HT1080 (cell line): Measurements from ENCODE around the gene EGFR. TPM values are rescaled to one million over a fixed set of nuclear protein-coding genes. Genes with fewer than 3 reads are reported as not detected.

Source experiments
- DNase-seq: peaks from one replicate; pipeline ENCODE4 v3.0.0-alpha.2; 2015; ENCODE audit warnings: low read depth
- total RNA-seq: library from RNA; depleted of rRNA; stranded (reverse); fragments of >200 nt; shearing (Covaris generic); gene quantifications from 2 replicates; pipeline ENCODE4 v1.2.3, GENCODE V29; 2014

Gene EGFR
- total RNA-seq, 1 experiment from 2014 or later, result 34.5 TPM

DNA sequence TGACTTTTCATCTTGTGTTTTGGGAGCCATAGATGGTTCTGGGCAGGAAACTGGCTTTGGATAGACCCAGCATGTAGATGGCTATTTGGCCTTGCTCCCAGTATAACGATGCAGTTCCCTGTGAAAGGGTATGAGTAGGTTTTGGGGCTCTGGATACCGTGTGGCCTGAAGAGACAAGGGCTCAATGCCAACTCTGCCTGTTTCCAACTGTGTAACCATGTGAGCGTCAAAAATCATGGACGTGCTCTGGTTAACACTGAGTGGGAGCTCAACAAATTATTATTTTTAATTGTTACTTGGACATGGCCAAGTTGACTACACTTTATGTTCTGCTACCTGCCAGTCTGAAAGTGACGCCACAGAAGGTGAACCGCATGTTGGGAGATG lies 41.8 kb downstream of the EGFR start:
- DNase-seq, result no peak

DNA sequence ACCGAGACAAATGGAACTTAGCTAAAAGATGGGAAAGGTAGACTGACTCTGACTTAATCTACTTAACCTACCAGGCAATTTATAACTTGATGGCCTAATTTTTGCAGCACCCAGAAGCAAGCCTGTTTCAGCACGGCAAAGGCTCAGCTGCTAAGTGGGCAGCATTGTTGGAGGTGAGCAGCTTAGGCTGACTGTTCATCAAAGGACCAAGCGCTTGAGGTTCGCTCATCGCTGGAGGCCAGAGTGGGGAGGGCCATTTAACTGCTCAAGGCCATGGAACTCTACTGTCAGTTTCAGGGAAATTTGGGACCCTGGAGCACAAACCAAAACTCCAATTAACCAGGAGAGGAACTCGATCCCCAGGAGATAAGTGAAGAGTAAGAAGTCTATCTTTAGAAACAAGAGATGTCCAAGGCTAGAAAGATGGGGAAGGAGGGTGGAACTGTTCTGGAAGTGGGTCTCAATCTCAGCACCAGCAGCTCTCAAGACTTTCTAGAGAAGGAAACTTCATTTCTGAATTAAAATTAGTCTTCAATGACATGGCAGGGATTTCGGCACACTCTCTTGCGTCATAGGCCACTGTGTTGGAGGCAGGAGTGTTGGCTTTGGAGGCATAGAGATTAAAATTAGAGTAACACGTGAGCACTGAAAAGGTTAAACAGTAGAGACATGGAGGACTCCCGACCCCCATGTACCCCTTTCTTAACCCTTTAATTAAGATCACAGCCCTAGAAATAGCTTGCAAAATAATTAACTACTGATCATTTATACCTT lies 43.1 kb downstream of the EGFR start:
- DNase-seq, result no peak

DNA sequence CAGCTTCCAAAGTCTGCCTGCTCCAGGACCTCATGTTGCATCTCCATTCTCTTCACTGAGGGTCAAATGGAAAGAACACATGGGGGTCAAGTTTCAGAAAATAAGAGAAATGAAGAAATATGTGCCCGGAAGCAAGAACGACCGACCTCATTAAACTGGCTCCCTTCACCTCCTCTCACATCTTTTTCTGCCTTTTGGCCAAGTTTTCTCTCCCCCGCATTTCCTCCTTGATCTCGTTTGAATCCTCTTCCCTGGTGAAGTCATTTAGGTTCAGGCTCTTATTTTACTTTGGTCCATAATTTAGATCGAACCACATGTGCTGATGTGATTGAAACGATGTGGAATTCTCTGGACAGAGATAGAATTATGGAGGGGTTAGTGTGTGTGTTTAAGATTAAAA lies 44.2 kb downstream of the EGFR start:
- DNase-seq, result no peak

DNA sequence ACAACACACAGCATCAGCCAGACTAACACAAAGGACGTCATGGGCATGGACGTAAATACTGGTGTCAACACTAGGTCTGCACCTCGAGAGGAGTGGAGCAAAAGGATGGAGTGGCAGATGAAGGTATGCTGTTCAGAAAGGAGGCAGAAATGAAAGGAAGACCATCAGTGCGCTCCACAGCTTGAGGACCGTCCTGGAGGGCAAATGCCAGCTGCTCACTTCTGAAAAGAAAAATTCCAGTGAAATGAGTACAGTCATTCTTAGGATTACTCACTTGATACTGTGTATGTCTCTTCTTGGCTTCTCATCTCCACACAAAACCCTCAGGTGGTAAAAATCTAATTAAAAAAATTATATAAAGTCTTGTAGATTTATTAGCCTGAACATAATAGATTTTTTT lies 44.8 kb downstream of the EGFR start:
- peak; percentile 71 for DNase-seq

DNA sequence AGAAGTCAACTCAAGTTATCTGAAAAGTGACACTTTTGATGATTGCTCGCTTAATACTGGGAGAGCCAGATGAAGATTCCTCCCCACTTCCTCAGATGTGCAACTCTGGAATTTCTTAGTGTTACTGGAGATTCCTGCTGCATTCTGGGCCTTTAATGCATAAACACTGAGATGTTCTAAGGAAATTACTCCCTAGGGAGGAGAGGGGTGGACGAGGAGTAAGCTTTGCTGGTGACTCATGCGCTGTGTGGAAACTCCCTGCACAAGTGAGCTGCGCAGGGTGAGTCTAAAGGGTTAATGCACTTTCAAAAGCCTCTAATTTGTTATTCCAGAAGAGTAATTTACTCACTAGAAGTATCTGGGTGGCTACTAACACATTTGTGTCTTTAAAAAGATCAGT lies 46.3 kb downstream of the EGFR start:
- peak; percentile 95 for DNase-seq

DNA sequence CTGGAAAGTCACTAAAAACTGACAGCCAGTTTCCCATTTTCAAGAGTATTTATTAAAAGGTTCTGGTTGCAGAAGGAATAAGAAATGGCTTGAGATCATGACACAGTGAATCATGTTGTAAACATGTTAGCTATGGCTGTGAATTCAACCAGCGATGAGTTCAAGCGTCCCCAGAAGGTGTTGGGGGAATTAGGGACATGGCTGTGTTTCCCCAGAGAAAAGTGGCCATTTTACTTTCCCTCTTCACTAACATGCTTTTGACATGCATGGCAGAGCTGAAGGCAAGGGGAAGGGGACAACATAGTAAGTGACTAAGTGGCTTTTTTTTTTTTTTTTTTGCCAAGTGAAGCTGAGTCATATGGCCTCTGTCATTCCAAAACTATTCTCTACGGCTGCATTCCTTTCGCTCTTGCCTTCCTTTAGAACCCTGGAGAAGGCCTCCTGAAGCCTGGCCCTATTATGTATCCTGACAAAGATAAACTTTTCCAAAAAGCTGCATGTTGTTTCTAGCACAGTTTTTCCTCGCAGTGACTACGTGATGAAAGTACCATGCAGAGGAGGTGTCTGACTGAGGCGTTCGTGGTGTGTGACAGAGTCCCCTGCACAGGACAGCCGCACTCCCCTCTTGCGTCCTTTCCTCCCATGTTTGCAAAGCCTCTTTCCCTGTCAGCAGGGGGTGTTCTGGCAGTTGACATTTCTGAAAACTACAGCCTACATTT lies 46.9 kb downstream of the EGFR start:
- DNase-seq, result peak; percentile 99

DNA sequence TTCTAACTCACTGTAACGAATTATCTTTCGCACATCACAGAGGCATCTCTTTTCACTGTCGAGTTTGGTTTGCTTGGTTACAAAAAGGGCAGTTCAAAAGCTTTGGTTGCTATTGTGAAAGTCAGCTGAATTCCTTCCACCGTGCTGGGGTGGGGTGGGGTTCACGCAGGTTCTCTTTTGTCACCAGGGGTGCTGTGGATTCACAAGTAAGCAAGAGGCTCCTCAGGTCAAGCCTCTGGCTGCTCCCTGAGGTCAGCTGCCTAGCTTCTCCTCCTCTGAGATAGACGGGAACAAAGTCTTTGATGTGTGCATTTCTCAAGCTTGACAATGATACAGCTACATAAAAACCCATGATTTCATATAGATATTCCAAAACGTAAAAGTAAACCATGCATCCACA lies 47.7 kb downstream of the EGFR start:
- DNase-seq, result no peak

DNA sequence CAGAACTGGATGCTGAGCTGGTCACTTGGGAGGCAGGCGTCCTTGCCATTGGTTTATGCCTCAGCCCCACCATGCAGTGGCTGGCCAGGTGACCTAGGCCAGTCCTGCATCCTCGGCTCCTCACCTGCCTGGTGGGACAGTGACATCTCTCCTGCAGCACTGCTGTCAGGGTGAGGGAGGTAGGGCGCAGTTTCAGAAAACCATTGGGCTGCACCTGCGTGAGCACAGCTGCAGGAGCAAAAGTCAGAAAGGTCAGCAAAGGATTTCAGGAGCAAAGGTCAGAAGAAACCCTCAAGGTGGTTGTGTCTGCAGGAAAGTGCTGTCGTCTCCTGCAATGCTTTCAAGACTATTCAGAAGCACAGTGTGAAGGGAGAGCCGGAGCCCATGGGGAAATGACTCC lies 48.1 kb downstream of the EGFR start:
- no peak for DNase-seq

DNA sequence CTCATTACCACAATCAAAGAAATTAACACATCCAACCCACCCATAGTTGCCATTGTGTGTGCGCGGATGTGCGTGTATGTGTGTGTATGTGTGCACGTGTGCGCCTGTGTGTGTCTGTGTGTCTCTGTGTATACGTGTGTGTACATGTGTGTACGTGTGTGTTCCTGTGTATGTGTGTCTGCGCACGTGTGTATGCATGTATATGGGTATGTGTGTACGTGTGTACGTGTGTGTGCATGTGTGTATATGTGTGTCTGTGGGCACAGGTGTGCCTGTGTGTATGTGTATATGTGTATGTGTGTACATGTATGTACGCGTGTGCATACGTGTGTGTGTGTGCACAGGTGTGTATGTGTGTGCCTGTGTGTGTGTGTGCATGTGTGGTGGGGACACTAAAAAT lies 48.9 kb downstream of the EGFR start:
- DNase-seq, result no peak

DNA sequence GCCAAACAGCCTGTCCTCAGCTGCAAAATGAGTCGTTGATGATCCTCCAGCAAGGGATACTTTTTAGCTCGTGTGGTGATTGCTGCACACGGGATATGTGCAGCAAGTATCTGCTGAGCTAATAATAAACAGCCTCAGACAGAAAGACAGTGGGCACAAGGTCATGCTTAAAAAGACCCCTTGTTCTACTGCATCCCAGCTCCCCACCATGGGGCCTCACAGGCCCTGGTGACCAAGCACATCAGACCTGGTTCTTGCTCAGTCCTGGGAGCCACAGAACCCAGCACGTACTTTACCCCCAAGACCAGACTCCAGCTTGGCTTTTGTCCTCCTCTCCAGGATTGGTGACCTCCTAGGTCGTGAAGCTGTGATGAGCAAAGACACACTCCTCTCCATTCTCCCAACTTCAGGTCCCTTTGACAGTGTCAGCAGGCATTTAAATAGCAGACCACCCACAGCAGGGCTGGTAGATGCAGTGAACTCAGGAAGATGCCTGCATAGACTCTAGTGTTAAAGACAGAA lies 50.5 kb downstream of the EGFR start:
- no peak for DNase-seq

DNA sequence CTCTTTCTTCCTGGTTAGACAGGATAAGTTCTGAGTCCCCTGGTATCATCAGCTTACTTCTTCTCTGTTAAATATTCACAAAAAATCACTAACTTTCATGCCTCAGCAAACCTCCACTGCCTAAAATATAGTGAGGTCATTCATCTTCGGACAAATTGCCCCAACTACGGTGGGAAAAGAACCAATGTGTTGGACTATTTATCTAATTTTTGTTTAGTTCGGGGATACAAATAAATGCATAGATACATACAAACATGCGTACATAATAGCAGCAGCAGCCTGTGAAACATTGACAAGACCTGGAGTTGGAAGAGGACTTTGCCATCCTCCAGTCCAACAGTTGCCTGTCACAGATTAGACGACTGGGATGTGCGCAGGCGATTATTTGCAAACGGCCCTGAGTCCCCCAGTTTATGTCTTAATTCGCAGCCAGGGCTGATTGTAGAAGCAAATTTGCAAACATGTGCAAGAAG lies 51.5 kb downstream of the EGFR start:
- DNase-seq, result no peak

DNA sequence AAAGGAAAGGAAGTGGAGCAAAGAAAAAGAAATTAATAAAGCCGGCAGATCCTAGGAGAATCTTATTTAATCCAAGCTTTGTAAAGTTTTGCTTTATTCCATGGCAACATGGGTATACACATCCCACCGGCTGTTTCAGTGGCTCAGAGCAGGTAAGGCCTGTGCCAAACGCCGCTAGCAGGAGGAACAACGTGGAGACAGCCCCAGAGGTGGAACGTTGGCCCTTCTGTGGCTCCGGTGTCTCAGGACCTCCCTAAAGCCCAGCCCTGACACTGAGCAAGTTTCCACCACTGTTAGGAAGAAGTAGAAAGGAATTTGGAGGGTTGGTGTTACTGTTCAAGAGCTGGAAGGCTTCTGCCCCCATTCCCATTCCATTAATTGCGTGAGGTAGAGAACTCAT lies 52.0 kb downstream of the EGFR start:
- no peak for DNase-seq

DNA sequence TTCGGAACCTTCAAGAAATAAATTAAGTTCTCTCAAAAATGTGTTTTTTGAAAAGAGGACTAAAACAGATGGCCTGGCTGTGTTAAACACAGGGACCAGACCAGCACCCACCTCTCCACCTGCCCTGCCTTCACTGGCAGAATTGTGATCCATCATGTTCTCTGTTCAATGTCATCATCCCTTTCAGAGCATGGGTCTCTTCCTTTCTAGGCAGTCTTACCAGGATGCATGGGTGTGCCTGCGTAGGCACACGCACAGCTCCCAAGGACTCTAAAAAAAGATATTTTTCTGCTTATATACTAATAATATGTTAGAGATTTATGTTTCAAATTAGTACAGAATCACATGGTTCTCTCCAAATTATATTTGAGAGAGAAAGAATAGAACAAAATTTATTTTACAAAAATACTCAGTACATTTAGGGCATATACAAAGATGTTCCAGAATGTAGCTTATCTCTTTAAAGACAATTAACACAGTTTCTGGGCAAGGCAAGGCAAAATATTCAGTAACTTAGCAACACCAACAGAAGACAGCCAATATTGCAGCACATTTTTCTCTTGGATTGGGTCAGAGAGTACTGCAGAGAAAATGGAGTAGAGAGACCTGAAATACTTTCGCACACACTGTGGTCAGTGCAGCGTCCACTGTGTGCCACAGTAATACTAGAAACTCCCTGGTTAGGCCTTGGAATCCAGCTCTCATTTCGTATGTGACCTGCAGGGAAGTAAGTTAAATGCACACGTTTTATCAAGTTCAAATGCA lies 52.8 kb downstream of the EGFR start:
- DNase-seq, result no peak

DNA sequence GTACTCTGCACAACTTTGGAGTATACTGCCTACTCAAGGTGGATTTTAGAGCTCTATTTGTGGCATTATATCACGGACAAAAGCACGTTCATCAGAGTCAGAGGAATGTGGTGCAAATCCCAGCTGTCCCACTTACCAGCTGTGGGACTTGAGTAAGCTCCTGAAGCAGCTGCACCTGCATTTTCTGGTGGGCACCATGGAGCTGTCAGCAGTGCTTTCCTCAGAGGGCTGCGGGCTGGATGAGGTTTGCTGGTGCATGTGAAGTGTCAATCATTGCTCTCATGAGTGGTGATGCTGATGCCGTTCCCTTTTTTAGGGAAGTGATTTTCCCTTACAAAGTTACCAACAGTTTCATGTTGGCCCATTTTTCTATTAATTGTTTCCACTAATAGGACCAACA lies 53.4 kb downstream of the EGFR start:
- no peak for DNase-seq

DNA sequence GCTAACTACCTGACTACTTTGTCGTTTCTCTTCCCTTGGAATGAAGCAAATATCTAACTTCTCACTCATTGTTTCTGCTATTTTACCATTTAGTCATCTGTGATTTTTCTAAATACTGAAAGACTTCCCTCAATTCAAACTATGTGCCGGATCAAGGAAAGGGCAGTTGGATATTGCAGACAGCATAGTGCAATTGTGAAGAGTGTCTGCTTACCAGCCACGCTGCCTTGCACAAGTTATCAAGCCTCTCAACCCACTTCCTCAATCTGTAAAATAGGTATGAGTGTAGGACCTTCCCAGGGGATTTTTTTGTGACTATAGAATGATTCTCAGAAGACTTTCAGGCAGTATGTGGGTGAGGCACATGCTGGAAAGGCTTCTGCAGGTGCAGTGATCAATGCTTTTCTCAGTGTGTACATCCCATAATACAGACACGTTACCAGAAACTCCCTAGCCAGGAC lies 54.3 kb downstream of the EGFR start:
- DNase-seq, result peak; percentile 38

DNA sequence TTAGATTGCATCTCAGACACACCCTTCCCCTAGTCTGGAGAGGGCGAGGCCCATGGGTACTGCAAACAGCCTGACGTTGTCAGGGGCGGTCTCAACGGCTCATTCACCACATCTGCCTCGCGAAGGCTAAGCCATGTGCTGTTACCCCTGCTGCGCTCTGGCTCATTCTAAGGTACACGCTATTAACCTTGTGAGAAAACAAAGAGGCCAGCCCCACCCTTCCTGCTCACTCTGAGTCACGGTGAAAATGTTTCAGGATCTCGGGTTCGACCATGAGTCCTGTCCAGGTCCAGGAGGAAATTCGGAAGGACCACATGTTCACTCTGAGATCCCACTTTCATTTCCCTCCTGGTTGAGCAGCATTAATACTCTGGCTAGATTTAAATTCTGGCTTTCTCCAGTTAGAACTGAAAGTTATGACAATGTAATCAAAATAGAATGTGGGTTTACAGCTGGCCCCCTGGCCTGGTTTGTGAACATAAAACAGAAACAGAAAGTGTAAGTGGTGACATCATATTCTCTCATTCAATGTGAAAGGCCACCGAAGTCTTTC lies 55.2 kb downstream of the EGFR start:
- peak; percentile 99 for DNase-seq

DNA sequence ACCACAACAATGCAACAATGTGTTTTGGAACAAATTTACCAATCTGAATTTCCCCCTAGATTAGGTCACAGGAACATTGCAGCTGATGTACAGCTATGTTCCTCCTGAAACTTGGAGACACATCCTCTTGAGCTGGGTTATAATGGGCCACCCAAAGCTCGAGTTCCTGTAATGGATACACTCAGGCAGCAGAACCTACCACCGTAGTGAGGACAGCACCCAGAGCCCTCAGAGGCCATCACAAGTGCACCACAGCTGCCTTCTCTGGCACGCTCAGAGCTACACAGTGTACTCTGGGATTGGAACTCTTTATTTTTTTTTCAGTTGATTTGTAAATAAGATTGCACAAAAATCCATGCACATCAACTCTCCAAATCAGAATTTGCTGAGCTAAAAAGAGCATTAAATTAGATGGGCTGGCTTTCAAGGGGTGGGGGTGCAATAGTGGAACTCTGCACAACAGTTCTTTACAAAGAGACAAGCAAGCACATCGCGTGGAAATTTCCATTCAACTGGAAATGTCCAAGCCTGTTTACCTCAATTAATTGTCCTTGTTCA lies 56.7 kb downstream of the EGFR start:
- no peak for DNase-seq

DNA sequence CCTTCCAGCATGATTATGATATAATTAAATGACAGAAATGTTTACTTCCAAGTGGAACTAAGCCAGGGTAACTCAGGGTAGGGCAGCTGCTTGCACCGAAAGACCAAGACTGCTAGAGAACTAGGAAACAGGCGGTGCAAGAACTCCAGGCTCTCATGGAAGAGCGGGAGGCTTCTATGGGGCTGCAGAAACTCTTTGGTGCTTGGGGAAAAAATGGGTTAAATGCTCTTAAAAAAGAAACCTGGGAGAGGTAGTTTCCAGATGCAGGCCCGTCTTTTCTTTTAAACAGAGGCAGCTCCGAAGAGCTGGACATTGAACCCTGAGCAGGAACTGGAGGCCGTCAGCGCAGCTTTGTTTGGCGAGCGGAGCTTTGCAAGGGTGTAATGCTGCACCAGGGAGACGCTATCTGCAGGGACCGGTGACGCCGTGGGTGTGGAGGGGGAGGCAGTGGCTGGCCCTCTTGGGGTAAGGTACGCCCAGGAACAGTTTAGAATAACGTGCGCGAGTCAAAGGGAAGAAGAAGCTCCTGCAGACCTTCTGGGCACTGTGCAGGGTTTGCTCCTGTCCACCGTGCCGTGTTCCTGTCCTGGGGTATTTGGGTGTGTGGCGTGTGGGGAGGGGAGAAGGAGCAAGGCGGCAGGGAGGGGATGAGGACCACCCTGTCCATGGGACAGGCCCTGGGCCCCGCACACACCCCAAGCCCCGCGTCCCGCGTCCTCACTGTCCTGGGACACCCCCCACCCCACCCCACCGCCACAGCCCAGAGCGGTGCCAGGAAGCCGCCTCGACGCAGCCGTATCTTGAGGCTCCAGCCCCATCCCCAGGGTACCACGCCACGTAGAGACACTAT lies 59.0 kb downstream of the EGFR start:
- no peak for DNase-seq

DNA sequence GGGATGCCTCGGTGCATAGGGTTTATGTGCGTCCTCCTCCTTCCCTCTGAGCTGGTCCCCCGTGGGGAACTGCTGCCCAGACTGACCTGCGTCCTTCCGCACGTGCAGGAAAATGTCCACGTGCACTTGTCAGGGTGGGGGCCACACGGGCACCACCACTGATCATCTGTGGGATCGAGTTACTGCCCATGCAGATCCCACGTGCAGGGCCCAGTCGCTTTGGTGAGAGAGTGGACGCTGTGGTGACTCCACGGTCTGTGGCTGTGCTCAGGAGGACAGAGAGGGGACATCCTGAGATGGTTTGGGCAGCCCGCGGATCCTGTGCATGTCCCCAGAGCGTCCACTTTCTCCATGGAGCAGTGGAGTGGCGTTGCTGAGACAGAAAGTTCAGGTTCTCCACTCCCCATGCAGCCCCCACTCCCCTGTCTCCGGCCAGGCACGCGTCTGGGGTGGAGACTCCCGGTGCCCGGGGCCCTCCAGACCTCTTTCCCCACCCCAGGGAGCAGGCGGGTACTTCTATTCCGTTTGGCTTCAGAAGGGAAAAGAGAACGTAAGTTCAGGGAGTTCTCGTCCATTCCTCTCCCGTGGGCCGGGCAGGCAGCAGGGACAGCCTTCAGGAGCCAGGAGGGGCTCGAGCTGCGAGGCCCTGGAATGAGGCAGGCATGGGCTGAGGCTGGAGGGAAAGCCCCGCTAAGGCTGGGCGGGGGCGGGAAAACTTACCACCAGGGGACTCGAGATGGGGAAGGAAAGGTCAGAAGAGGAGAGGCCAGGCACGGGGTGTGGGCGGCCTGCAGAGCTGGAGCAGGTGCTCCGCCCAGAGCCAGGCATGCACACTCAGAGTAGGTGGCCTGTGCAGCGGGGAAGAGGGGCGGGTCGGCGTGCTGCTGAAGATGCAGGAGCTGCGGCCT lies 59.9 kb downstream of the EGFR start:
- DNase-seq, result no peak
